Peyer's patch (tissue), 4 donors: ENCODE data around the gene CYP39A1. TPM values are rescaled to one million over a fixed set of nuclear protein-coding genes. Genes with fewer than 3 reads are reported as not detected.

Experiments used
- DNase-seq, 3 donors: peaks; one replicate each; pipeline ENCODE4 v3.0.0-alpha.2; 2017 to 2019
- H3K27ac ChIP-seq, 4 donors: fragments of 200-600 bp; sonication (generic); one replicate each; pipeline ENCODE4 v1.5.1; 2016 to 2019
- H3K27me3 ChIP-seq, 2 donors: fragments of 200-600 bp; sonication (generic); one replicate each; pipeline ENCODE4 v1.5.1; 2019
- H3K36me3 ChIP-seq, 3 donors: fragments of 200-600 bp; sonication (generic); one replicate each; pipeline ENCODE4 v1.5.1; 2016 to 2019
- H3K4me1 ChIP-seq, 4 donors: fragments of 200-600 bp; sonication (generic); one replicate each; pipeline ENCODE4 v1.5.1; 2016 to 2019
- H3K4me3 ChIP-seq, 4 donors: fragments of 200-600 bp; sonication (generic); 1 replicate in 3 of 4; 2 replicates in 1 of 4; pipeline ENCODE4 v1.5.1; 2016 to 2019; ENCODE audit warnings: mild to moderate bottlenecking in 1 of 4
- H3K9me3 ChIP-seq, 4 donors: fragments of 200-600 bp; sonication (generic); one replicate each; pipeline ENCODE4 v1.5.1; 2016 to 2019; ENCODE audit warnings: mild to moderate bottlenecking in 1 of 4
- CTCF ChIP-seq, 6 experiments: fragments of 450-650 bp in 4 of 6; fragments of 200-600 bp in 2 of 6; sonication (generic) in 1 of 6; IDR thresholded peaks; one replicate each; pipeline ENCODE4 v1.5.1; 2017 to 2019; ENCODE audit warnings: antibody characterized with exemption in 6 of 6, mild to moderate bottlenecking in 3 of 6, moderate library complexity in 1 of 6
- POLR2A ChIP-seq, 2 donors: fragments of 450-650 bp; IDR thresholded peaks; one replicate each; pipeline ENCODE4 v1.5.1; 2017; ENCODE audit warnings: antibody characterized with exemption in 2 of 2, mild to moderate bottlenecking in 2 of 2, moderate library complexity in 2 of 2
- total RNA-seq, 4 donors: library from RNA; depleted of rRNA; stranded (reverse); fragments of >200 nt; gene quantifications; one replicate each; pipeline ENCODE4 v1.1.0, GENCODE V29; 2016

Gene CYP39A1
- total RNA-seq, 4 donors from 2014 or later, result 1.2 to 8.3 (median 3.4) TPM

DNA sequence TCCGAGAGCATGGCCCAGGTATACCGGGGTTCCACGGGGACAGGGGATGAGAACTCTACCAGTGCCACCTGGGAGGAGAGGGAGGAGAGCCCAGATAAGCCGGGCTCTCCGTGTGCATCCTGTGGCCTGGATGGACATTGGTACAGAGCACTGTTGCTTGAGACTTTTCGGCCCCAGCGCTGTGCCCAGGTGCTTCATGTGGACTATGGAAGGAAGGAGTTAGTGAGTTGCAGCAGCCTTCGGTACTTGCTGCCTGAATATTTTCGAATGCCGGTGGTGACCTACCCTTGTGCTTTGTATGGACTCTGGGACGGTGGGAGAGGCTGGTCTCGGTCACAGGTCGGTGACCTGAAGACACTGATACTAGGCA is 36.3 kb upstream of the CYP39A1 start:
- no peak for DNase-seq
- H3K36me3 ChIP-seq, result no peaks in the 10 kb centered on the region
- no peaks in the 10 kb centered on the region for H3K9me3 ChIP-seq
- peaks cover 0 to 4% (median 0%) of the 10 kb centered on the region in 4 donors for H3K4me1 ChIP-seq
- no peak for TF ChIP-seq POLR2A (IDR thresholded peaks at IDR 0.05)
- TF ChIP-seq CTCF (IDR thresholded peaks at IDR 0.05), result no peak
- no peaks in the 10 kb centered on the region for H3K27me3 ChIP-seq
- H3K4me3 ChIP-seq, result no peak overlapping the region
- H3K27ac ChIP-seq, result no peak overlapping the region

DNA sequence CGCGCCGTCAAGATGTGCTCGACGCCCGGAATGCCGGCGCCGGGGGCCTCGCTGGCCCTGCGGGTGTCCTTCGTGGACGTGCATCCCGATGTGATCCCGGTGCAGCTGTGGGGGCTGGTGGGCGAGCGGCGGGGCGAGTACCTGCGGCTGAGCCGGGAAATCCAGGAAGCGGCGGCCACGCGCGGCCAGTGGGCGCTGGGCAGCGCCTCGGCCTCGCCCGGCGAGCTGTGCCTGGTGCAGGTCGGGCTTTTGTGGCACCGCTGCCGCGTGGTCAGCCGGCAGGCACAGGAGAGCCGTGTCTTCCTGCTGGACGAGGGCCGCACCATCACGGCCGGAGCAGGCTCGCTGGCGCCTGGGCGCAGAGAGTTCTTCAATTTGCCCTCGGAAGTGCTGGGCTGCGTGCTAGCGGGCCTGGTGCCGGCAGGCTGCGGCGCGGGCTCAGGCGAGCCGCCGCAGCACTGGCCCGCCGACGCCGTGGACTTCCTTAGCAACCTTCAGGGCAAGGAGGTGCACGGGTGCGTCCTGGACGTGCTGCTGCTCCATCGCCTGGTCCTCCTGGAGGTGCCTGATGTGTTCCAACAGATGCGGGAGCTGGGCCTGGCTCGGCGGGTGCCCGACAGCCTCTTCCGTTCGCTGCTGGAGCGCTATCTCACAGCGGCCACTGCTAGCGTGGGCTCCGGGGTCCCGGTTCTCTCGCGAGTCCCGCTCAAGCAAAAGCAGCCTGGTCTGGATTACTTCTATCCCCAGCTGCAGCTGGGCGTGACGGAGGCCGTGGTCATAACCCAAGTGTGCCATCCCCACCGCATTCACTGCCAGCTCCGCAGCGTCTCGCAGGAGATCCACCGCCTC is 35.7 kb upstream of the CYP39A1 start:
- Histone ChIP-seq H3K36me3 (no peaks in the 10 kb centered on the region), H3K9me3 (no peaks in the 10 kb centered on the region), H3K4me1 (peaks cover 0 to 4% (median 0%) of the 10 kb centered on the region in 4 donors), H3K27ac (no peak overlapping the region), H3K27me3 (no peaks in the 10 kb centered on the region), H3K4me3 (no peak overlapping the region)
- no peak for TF ChIP-seq CTCF (IDR thresholded peaks at IDR 0.05)
- TF ChIP-seq POLR2A (IDR thresholded peaks at IDR 0.05), result no peak
- DNase-seq, result no peak

GRCh38 chr6:46687619-46688097 is 35.0 kb upstream of the CYP39A1 start, which contains the start of gene TDRD6:
Gene TDRD6, plus strand, starts transcription at chr6:46687885. Its CDS starts 244 bp downstream, at chr6:46688129.
- Histone ChIP-seq H3K4me1 (peaks cover 0 to 4% (median 0%) of the 10 kb centered on the region in 4 donors), H3K9me3 (no peaks in the 10 kb centered on the region), H3K4me3 (no peak within 1 kb of the TSS), H3K27ac (no peak within 1 kb of the TSS), H3K27me3 (no peaks in the 10 kb centered on the region), H3K36me3 (no peaks in the 10 kb centered on the region)
- no peak for TF ChIP-seq POLR2A (IDR thresholded peaks at IDR 0.05)
- no peak for DNase-seq

DNA sequence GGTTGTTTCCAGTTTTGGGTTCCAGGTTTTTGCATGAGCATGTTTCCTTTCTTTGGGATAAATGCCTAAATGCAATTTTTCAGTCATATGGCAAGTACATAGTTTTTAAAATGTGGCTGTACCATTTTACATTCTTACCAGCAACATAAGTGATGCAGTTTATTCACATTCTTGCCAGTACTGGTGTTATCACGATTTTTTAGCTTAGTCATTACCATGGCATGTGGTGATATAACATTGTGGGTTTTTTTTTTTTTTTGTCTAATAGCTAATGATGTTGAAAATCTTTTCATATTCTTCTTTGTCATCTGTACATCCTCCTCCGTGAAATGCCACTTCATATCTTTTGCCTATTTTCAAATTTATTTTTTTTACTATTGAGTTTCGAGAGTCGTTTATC is 32.2 kb upstream of the CYP39A1 start:
- Histone ChIP-seq H3K4me3 (no peak overlapping the region), H3K27me3 (no peaks in the 10 kb centered on the region), H3K27ac (no peak overlapping the region), H3K4me1 (no peaks in the 10 kb centered on the region), H3K36me3 (no peaks in the 10 kb centered on the region), H3K9me3 (no peaks in the 10 kb centered on the region)
- TF ChIP-seq CTCF (IDR thresholded peaks at IDR 0.05) (no peak), POLR2A (IDR thresholded peaks at IDR 0.05) (no peak)
- no peak for DNase-seq

GRCh38 chr6:46677314-46677654 is 24.7 kb upstream of the CYP39A1 start:
- H3K27me3 ChIP-seq, result no peaks in the 10 kb centered on the region
- H3K4me3 ChIP-seq, result no peak overlapping the region
- no peaks in the 10 kb centered on the region for H3K36me3 ChIP-seq
- no peaks in the 10 kb centered on the region for H3K9me3 ChIP-seq
- DNase-seq, result no peak
- H3K27ac ChIP-seq, result no peak overlapping the region
- TF ChIP-seq POLR2A (IDR thresholded peaks at IDR 0.05), result no peak
- peak in 2 of 6 experiments; percentile 22 to 23 for TF ChIP-seq CTCF (IDR thresholded peaks at IDR 0.05)
- no peaks in the 10 kb centered on the region for H3K4me1 ChIP-seq

GRCh38 chr6:46676604-46677313 is 24.1 kb upstream of the CYP39A1 start:
- Histone ChIP-seq H3K27me3 (no peaks in the 10 kb centered on the region), H3K4me1 (no peaks in the 10 kb centered on the region), H3K36me3 (no peaks in the 10 kb centered on the region), H3K9me3 (no peaks in the 10 kb centered on the region), H3K27ac (no peak overlapping the region), H3K4me3 (no peak overlapping the region)
- no peak for DNase-seq
- TF ChIP-seq CTCF (IDR thresholded peaks at IDR 0.05) (no peak), POLR2A (IDR thresholded peaks at IDR 0.05) (no peak)
